Measurements from ENCODE around the gene RNU6-9.

RNU6-9 gene

GRCh38 chr19:919199-920050 is 26.1 kb downstream of the RNU6-9 start:
- DNase-seq = no peak

- peak; percentile 66 for DNase-seq
Measured at GRCh38 chr19:920051-920864, 27.0 kb downstream of the RNU6-9 start.

- no peak for DNase-seq
Measured at GRCh38 chr19:924553-925086, 31.3 kb downstream of the RNU6-9 start.

GRCh38 chr19:925087-925525 is 31.8 kb downstream of the RNU6-9 start:
- DNase-seq = peak; percentile 81

- DNase-seq = peak; percentile 76
Measured at GRCh38 chr19:925526-926322, 32.4 kb downstream of the RNU6-9 start, which contains the start of gene ARID3A. ARID3A (plus strand) TSS chr19:926035; CDS start chr19:929529, 3,494 bp downstream.

GRCh38 chr19:926323-926588 is 33.0 kb downstream of the RNU6-9 start:
- no peak for DNase-seq

- no peak for DNase-seq
Measured at GRCh38 chr19:926589-927350, 33.5 kb downstream of the RNU6-9 start.

GRCh38 chr19:927351-927779 is 34.1 kb downstream of the RNU6-9 start:
- DNase-seq = no peak

- DNase-seq = no peak
Measured at GRCh38 chr19:927780-928401, 34.6 kb downstream of the RNU6-9 start.

GRCh38 chr19:928471-929202 is 35.4 kb downstream of the RNU6-9 start:
- no peak for DNase-seq

- no peak for DNase-seq
Measured at GRCh38 chr19:929203-929890, 36.1 kb downstream of the RNU6-9 start.

GRCh38 chr19:929891-930258 is 36.6 kb downstream of the RNU6-9 start:
- no peak for DNase-seq

- DNase-seq = no peak
Measured at GRCh38 chr19:931860-932647, 38.8 kb downstream of the RNU6-9 start.

GRCh38 chr19:932648-933552 is 39.6 kb downstream of the RNU6-9 start:
- no peak for DNase-seq

- no peak for DNase-seq
Measured at GRCh38 chr19:933553-933882, 40.2 kb downstream of the RNU6-9 start.

- DNase-seq = no peak
Measured at GRCh38 chr19:934197-934840, 41.0 kb downstream of the RNU6-9 start.

- DNase-seq = no peak
Measured at GRCh38 chr19:934865-935479, 41.7 kb downstream of the RNU6-9 start.

- no peak for DNase-seq
Measured at GRCh38 chr19:936175-936546, 42.9 kb downstream of the RNU6-9 start.
